ENCODE measurements around the gene LRRC10.

LRRC10 gene, protein sequence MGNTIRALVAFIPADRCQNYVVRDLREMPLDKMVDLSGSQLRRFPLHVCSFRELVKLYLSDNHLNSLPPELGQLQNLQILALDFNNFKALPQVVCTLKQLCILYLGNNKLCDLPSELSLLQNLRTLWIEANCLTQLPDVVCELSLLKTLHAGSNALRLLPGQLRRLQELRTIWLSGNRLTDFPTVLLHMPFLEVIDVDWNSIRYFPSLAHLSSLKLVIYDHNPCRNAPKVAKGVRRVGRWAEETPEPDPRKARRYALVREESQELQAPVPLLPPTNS

DNA sequence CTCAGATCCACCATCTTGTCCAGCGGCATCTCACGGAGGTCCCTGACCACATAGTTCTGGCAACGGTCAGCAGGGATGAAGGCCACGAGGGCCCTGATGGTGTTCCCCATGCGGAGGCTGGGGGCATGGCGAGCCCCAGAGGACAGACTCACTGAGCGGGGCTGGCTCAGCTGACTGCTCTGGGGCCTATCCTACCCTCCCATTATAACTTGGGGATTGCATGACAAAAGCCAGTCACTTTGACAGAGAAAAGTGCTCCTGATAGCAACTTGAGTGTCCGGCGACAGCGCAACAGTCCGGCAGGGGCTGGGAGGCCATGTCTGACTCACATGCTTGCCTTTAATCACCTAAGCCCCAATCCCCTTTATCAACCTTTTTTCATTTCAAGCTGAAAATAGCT, at the start of gene LRRC10:
TSS of gene LRRC10 (minus strand) at position 179 of the 400 bp plus-strand sequence. CDS start at position 110, 69 bp downstream.
- DNase-seq (ENCODE audit: low read depth): no peak

DNA sequence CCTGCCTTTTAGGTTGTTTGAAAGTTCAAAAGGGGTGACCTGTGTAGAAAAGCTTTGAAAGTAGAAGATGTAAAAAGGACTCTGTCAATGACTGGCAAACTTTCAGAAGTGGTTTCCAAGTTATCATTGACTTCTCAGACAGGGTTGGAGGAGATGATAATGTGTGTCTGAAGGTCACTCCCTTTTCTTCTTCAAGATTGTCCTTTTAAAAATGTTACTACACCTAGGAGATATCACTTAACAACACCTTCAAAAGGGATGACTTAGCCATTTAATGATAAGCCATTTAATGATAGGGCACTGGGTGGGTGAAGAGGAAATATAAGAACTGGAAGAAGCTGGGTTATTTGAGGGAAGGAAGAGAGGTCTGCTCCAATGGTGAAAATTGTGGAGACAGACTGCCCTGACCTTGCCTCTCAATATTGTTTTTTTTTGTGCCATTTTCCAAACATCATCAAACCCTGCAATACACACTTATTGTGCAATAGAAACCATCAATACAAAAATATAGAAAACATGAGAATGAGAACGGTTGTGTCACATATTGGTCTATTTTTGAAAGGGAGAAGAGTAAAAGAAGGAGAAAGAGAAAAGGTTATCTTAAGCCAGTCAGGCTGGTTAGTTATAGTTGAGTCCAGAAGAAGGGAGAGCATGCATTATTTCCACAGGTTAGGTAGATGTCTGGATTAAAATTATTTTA, 49.6 kb upstream of the LRRC10 start:
- no peak for DNase-seq (ENCODE audit: low read depth)

- DNase-seq (ENCODE audit: low read depth): no peak
Measured at GRCh38 chr12:69658203-69658602, 47.5 kb upstream of the LRRC10 start.

DNA sequence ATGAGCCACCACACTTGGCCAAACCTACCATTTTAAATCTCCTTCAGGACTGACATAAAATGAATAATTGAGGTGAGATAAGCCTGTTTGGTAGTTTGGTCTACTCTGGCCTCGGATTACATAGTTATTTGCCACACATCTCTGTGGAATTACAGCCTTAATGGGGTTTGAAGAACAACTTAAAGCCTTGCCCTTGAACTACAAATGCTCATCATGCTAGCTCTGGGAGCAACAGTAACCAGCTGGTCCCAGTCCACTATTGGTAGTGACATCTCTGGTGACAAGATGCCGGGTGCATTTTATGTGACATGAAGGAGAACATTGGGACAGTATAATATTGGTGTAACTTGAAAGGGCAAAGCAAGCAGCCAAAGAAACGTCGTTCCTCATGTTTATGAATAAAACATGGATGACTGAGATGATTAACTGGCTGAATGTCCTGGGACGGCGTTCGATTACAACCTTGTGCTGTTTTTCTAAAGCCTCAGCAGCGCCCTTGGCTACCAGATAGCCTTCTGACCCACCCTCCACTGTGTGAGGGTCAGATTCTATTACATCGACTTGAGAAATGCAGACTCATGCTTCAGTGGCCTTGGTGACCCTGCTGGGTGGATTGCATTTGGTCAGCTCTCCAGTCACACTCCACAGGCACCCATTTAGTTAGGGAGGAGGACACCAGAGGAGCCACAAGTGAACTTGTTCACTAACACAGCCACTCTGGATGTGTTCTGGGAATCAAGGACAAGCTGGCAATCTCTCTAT, 46.9 kb upstream of the LRRC10 start:
- no peak for DNase-seq (ENCODE audit: low read depth)

GRCh38 chr12:69655616-69656340, 45.1 kb upstream of the LRRC10 start:
- DNase-seq (ENCODE audit: low read depth): no peak

- DNase-seq (ENCODE audit: low read depth): no peak
Measured at GRCh38 chr12:69653703-69654102, 43.0 kb upstream of the LRRC10 start.

GRCh38 chr12:69651922-69652321, 41.2 kb upstream of the LRRC10 start:
- DNase-seq (ENCODE audit: low read depth): no peak

DNA sequence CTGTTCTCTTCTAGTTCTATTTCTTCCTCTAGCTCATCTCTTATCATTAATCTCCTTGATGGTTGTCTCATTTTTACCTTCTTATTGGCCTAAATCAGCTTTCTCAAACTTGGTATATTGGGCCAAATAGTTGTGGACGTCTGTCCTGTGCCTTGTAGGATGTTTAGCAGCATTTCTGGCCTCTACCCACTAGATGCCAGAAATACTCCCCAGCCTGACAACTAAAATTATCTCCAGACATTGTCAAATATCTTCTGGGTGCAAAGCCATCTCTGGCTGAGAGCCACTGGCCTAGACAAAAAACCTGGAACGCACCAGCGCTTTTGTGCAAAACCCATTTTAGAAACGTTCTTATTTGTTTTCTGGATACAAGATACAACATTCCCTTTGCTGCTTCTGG, 38.8 kb upstream of the LRRC10 start:
- DNase-seq (ENCODE audit: low read depth): no peak

GRCh38 chr12:69648476-69648875, 37.8 kb upstream of the LRRC10 start:
- DNase-seq (ENCODE audit: low read depth): no peak

- no peak for DNase-seq (ENCODE audit: low read depth)
Measured at GRCh38 chr12:69647178-69647577, 36.5 kb upstream of the LRRC10 start.

DNA sequence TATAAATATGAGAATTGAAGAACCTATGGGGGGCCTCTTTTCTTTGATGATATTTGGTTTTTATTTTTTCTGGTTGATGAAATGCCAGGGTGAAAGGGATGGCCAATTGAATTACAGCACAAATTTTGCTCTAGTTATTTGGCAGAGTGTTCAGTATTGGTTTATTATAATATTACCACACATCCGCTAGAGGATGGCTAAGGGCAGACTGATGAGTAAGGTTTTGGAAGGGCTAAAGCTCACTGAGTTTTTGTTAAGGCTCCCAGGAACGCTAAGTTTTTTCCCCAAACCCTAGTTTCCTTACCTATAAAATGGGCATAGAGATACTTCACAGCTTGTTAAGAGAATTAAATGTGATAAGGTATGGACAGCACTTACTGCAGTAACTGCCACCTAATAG, 34.3 kb upstream of the LRRC10 start:
- DNase-seq (ENCODE audit: low read depth): no peak

DNA sequence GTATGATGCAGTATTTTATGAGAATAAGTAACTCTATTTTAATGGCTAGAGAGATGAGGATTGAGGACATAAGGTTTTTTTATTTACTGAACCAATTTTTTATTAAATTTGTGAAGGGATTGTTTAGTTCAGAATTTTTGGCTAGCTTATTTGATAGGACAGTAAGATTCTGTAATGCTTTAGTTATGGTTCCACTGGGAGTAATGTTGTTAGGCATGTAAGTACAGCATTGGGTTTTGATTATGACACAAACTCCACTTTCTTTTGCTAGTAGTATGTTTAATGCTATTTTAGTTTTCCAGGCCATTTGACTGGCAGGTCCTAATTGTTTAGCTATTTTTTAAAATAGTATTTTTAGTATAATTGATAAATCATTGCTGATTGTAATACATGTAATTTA, 33.8 kb upstream of the LRRC10 start:
- no peak for DNase-seq (ENCODE audit: low read depth)

DNA sequence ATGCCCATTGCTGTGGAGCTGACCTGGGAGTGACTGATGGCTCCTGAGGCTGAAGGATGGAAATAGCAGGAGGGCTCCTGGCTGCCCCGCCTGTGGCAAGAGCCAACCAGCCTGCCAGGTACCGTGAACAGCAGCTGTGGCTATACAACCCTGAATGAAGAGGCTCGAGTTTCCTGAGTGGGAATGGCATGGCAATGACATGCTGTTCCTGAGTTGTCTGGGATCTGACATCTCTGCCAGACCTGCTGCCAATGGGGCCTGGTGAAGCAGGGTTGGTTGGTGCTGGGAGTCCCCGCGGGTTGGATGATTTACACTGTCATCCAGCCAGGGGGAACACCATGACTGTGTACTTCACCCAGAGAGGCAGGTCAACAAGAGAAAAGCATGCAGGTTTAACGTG, 31.8 kb upstream of the LRRC10 start:
- no peak for DNase-seq (ENCODE audit: low read depth)

DNA sequence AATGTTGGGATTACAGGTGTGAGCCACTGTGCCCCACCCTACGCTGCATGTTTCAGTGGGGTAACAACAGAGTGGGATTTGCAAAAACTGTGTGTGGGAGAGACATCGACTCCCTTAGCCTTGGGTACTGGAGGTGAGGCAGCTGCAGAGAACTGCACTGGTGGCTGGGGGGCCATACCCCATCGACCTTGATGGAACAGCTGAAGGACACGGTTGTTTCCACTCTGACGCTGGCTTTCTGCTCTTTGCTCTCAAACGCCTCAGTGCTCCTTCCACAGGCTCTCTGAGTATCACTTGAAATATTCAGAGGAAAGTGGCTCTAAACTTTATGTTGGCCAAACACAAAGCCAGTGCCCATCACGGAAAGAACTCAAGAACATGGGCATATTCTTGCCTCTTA, 30.8 kb upstream of the LRRC10 start:
- DNase-seq (ENCODE audit: low read depth): no peak

- DNase-seq (ENCODE audit: low read depth): peak; percentile 39
Measured at GRCh38 chr12:69639400-69640016, 28.8 kb upstream of the LRRC10 start.

DNA sequence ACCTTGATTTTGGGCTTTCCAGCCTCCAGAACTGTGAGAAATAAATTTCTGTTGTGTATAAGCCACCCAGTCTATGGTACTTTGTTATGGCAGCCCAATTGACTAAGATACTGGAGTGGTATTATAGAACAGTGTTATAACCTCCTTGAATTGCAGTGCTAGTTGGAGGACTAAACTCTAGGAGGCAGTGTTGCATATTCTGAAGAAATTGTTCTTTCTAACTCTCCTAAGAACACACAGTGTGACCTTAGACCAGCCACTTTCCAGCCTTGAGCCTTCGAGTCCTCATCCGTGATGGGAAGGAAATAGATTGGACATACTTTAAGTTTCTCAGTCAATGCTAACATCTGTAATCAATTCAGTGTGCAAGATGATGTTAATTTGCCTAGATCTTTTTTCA, 22.4 kb upstream of the LRRC10 start:
- DNase-seq (ENCODE audit: low read depth): no peak

DNA sequence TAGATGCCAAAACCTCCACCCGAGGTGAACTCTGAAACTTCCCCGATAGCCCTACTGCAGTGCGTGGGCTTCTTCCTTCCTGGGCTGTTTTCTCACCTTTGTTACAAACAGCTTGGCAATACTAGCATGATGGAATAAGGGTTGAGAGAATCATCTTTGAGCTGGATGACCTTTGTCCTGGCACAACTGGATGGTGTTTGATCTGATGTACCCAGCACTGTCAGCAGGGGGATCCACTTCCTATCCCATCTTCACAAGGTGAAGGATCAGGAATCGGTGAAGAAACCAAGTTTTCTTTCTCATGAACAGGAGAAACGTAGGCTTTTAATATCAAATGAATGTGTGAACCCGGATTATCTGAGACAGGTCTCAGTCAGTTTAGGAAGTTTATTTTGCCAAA, 19.5 kb upstream of the LRRC10 start:
- DNase-seq (ENCODE audit: low read depth): no peak

GRCh38 chr12:69627501-69627900, 16.8 kb upstream of the LRRC10 start:
- DNase-seq (ENCODE audit: low read depth): no peak

- no peak for DNase-seq (ENCODE audit: low read depth)
Measured at GRCh38 chr12:69623970-69624369, 13.3 kb upstream of the LRRC10 start.

- no peak for DNase-seq (ENCODE audit: low read depth)
Measured at GRCh38 chr12:69621551-69621950, 10.8 kb upstream of the LRRC10 start.

DNA sequence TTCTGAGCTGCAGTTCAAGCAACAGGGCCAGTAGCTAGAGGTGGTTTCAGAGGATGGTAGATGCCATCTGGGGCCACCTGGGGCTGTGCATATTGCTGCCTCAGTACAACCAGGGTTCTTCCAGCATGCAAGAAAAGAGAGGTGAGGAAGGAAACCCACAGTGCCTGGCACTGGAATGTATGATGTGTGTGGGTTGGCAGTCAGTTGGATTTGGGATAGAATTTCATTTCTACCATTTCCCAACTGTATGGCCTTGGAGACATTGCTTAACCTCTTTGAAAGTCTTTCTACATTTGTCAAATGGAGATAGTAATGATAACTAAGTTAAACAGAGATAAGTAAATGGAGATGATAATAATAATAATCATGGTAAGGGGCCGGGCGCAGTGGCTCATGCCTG, 10.2 kb upstream of the LRRC10 start:
- DNase-seq (ENCODE audit: low read depth): no peak

GRCh38 chr12:69620077-69620476, 9.4 kb upstream of the LRRC10 start:
- DNase-seq (ENCODE audit: low read depth): no peak
